H1 (cell line): ENCODE data around the gene FPGS. TPM values are rescaled to one million over a fixed set of nuclear protein-coding genes. Genes with fewer than 3 reads are reported as not detected.

ENCODE experiments used
- CTCF ChIA-PET: fragments of 300-600 bp; sonication (Branson Sonifier 250); formaldehyde crosslinking; loops from one replicate; lab custom pipeline; 2021; ENCODE audit not compliant: partially characterized antibody; lab: Charles Lee
- POLR2A ChIA-PET: fragments of 300-600 bp; sonication (Branson Sonifier 250); formaldehyde crosslinking; loops from one replicate; lab custom pipeline; 2021; ENCODE audit warnings: inconsistent platforms; ENCODE audit not compliant: partially characterized antibody; lab: Charles Lee
- DNase-seq, 2 experiments: peaks; one replicate each; pipeline versions ENCODE4 v3.0.0 to v3.0.0-alpha.2; 2010 to 2022; ENCODE audit warnings: low spot score in 2 of 2, low read depth in 1 of 2, mixed read lengths in 1 of 2
- FAIRE-seq: peaks from 2 replicates; lab custom pipeline; 2011; peaks lifted over from hg19 to GRCh38; lab: Jason Lieb, UNC
- H2AFZ ChIP-seq: 2 replicates; pipeline ENCODE4 v1.8.1; 2012; ENCODE audit warnings: low read length, inconsistent platforms
- H2AK5ac ChIP-seq: 2 replicates; pipeline ENCODE4 v1.6.1; 2013; ENCODE audit warnings: low read depth, low read length
- H2BK120ac ChIP-seq: replicated peaks from 2 replicates; pipeline ENCODE3; 2013; ENCODE audit warnings: low read depth, low read length, inconsistent platforms
- H2BK12ac ChIP-seq: 2 replicates; pipeline ENCODE4 v1.6.1; 2013; ENCODE audit warnings: low read depth, low read length
- H2BK15ac ChIP-seq: 2 replicates; pipeline ENCODE4 v1.6.1; 2013; ENCODE audit warnings: low read length
- H2BK20ac ChIP-seq: 2 replicates; pipeline ENCODE4 v1.6.1; 2013; ENCODE audit warnings: low read length
- H2BK5ac ChIP-seq: 2 replicates; pipeline ENCODE4 v1.6.1; 2013; ENCODE audit warnings: low read depth, low read length
- H3K14ac ChIP-seq: 2 replicates; pipeline ENCODE4 v1.6.1; 2013; ENCODE audit warnings: inconsistent platforms; ENCODE audit not compliant: insufficient read length
- H3K18ac ChIP-seq: 2 replicates; pipeline ENCODE4 v1.6.1; 2013; ENCODE audit warnings: low read length; ENCODE audit errors: extremely low read depth
- H3K23ac ChIP-seq: 2 replicates; pipeline ENCODE4 v1.6.1; 2013; ENCODE audit warnings: inconsistent platforms; ENCODE audit not compliant: insufficient read length
- H3K23me2 ChIP-seq: 2 replicates; pipeline ENCODE4 v1.6.1; 2013; ENCODE audit warnings: low read depth, low read length
- H3K27ac ChIP-seq: 2 replicates; pipeline ENCODE4 v1.6.1; 2011; ENCODE audit warnings: low read depth, low read length, inconsistent platforms
- H3K27me3 ChIP-seq, 4 experiments: replicated peaks in 1 of 4; 1 replicate in 1 of 4; 2 replicates in 3 of 4; pipeline versions ENCODE4 v1.6.1 to v1.8.1; 2011 to 2013; ENCODE audit warnings: low read length in 3 of 4, mild to moderate bottlenecking in 3 of 4, inconsistent platforms in 2 of 4, mixed read lengths in 2 of 4, moderate library complexity in 1 of 4; ENCODE audit not compliant: control insufficient read depth in 3 of 4, insufficient read depth in 3 of 4; ENCODE audit errors: extremely low read depth in 1 of 4
- H3K36me3 ChIP-seq, 4 experiments: 2 replicates each; pipeline versions ENCODE4 v1.6.1 to v1.8.1; 2011 to 2013; ENCODE audit warnings: mild to moderate bottlenecking in 4 of 4, low read length in 3 of 4, moderate library complexity in 2 of 4, control low read depth in 1 of 4, inconsistent platforms in 1 of 4; ENCODE audit not compliant: insufficient read depth in 4 of 4, control insufficient read depth in 2 of 4
- H3K4ac ChIP-seq: replicated peaks from 2 replicates; pipeline ENCODE3; 2013; ENCODE audit warnings: low read length, low read depth, mixed read lengths, inconsistent platforms; ENCODE audit not compliant: insufficient read length
- H3K4me1 ChIP-seq, 4 experiments: replicated peaks in 1 of 4; 1 replicate in 1 of 4; 2 replicates in 3 of 4; pipeline versions ENCODE4 v1.6.1 to v1.8.1; 2011 to 2013; ENCODE audit warnings: low read length in 3 of 4, inconsistent platforms in 2 of 4, mixed read lengths in 1 of 4; ENCODE audit not compliant: insufficient read depth in 4 of 4, control insufficient read depth in 3 of 4
- H3K4me2 ChIP-seq, 2 experiments: 2 replicates each; pipeline versions ENCODE4 v1.6.1 to v1.8.1; 2011 to 2013; ENCODE audit warnings: low read depth in 2 of 2, low read length in 2 of 2, control low read depth in 1 of 2, inconsistent platforms in 1 of 2, mild to moderate bottlenecking in 1 of 2; ENCODE audit not compliant: insufficient read depth in 1 of 2
- H3K4me3 ChIP-seq, 4 experiments: fragments of 200-600, 300-600 bp in 1 of 4; sonication (generic), shearing (Covaris generic), sonication (Bioruptor Twin) in 1 of 4; 2 replicates each; pipeline versions ENCODE4 v1.5.1 to v1.8.1; 2011 to 2016; ENCODE audit warnings: low read length in 4 of 4, low read depth in 3 of 4, control low read depth in 2 of 4, inconsistent platforms in 2 of 4, mild to moderate bottlenecking in 2 of 4, mixed read lengths in 1 of 4, moderate library complexity in 1 of 4; ENCODE audit not compliant: insufficient read depth in 2 of 4; ENCODE audit errors: extremely low read depth in 1 of 4
- H3K56ac ChIP-seq: replicated peaks from 2 replicates; pipeline ENCODE3; 2013; ENCODE audit warnings: low read depth, mild to moderate bottlenecking, mixed read lengths, low read length, inconsistent platforms; ENCODE audit not compliant: insufficient read length
- H3K79me1 ChIP-seq: 2 replicates; pipeline ENCODE4 v1.6.1; 2013; ENCODE audit warnings: low read depth, low read length, control low read depth
- H3K79me2 ChIP-seq, 2 experiments: 2 replicates each; pipeline versions ENCODE4 v1.6.1 to v1.8.1; 2012 to 2013; ENCODE audit warnings: low read length in 2 of 2, mild to moderate bottlenecking in 2 of 2, inconsistent platforms in 1 of 2; ENCODE audit not compliant: insufficient read depth in 2 of 2, control insufficient read depth in 1 of 2
- H3K9ac ChIP-seq, 4 experiments: replicated peaks in 1 of 4; 1 replicate in 1 of 4; 2 replicates in 3 of 4; pipeline versions ENCODE4 v1.6.1 to v1.8.1; 2011 to 2013; ENCODE audit warnings: low read depth in 3 of 4, low read length in 3 of 4, control low read depth in 2 of 4, mild to moderate bottlenecking in 2 of 4, moderate library complexity in 2 of 4, inconsistent platforms in 1 of 4; ENCODE audit errors: extremely low read depth in 1 of 4
- H3K9me3 ChIP-seq, 2 experiments: 2 replicates each; pipeline versions ENCODE4 v1.6.1 to v1.8.1; 2012 to 2013; ENCODE audit warnings: mild to moderate bottlenecking in 2 of 2, moderate library complexity in 2 of 2, control low read depth in 1 of 2, inconsistent platforms in 1 of 2, low read depth in 1 of 2, low read length in 1 of 2, mixed read lengths in 1 of 2; ENCODE audit not compliant: insufficient read depth in 2 of 2
- H4K20me1 ChIP-seq, 2 experiments: replicated peaks in 1 of 2; 2 replicates each; pipeline versions ENCODE3 to v1.8.1; 2011 to 2013; ENCODE audit warnings: inconsistent platforms in 2 of 2, low read length in 2 of 2, mild to moderate bottlenecking in 1 of 2; ENCODE audit not compliant: insufficient read depth in 2 of 2, control insufficient read depth in 1 of 2
- H4K5ac ChIP-seq: 2 replicates; pipeline ENCODE4 v1.6.1; 2013; ENCODE audit warnings: low read length, low read depth, mixed read lengths, inconsistent platforms; ENCODE audit not compliant: insufficient read length
- H4K8ac ChIP-seq: 2 replicates; pipeline ENCODE4 v1.8.0; 2013; ENCODE audit warnings: mild to moderate bottlenecking, moderate library complexity, low read length, inconsistent platforms; ENCODE audit not compliant: insufficient read depth; ENCODE audit errors: extremely low read depth
- H4K91ac ChIP-seq: replicated peaks from 2 replicates; pipeline ENCODE3; 2013; ENCODE audit warnings: low read length, mixed read lengths, inconsistent platforms; ENCODE audit not compliant: insufficient read length
- CHD1 ChIP-seq: IDR thresholded peaks from 2 replicates; pipeline ENCODE4 v1.6.1; 2012; ENCODE audit warnings: low read depth, low read length, improper control_type of control experiment
- CHD2 ChIP-seq: IDR thresholded peaks from 2 replicates; pipeline ENCODE4 v1.6.1; 2012; ENCODE audit warnings: low read length, improper control_type of control experiment
- EZH2 ChIP-seq: fragments of 200-600 bp; sonication (generic); IDR thresholded peaks from 2 replicates; pipeline ENCODE4 v1.7.1; 2012; ENCODE audit warnings: low read depth, mild to moderate bottlenecking, moderate library complexity, low read length, inconsistent platforms; ENCODE audit not compliant: severe bottlenecking
- JUN ChIP-seq: IDR thresholded peaks from 2 replicates; pipeline ENCODE4 v1.6.1; 2011; ENCODE audit warnings: low read depth, mild to moderate bottlenecking, improper control_type of control experiment, low read length
- KDM1A ChIP-seq: fragments of 200-600, 300-600 bp; sonication (generic); IDR thresholded peaks from 2 replicates; pipeline ENCODE4 v1.7.1; 2016; ENCODE audit warnings: mild to moderate bottlenecking, low read length, borderline replicate concordance
- PHF8 ChIP-seq: fragments of 200-600 bp; sonication (generic); conservative IDR thresholded peaks from 2 replicates; pipeline ENCODE4 v1.7.1; 2012; ENCODE audit warnings: low read depth, mild to moderate bottlenecking, inconsistent platforms, low read length, moderate library complexity
- POLR2AphosphoS5 ChIP-seq: IDR thresholded peaks from 2 replicates; pipeline ENCODE4 v1.6.1; 2011; ENCODE audit warnings: low read depth, low read length
- RNF2 ChIP-seq: fragments of 200-900, 300-1000 bp; sonication (generic); IDR thresholded peaks from 2 replicates; pipeline ENCODE4 v1.7.1; 2016; ENCODE audit warnings: borderline replicate concordance, low read depth, mild to moderate bottlenecking, antibody characterized with exemption, low read length; ENCODE audit not compliant: poor library complexity, severe bottlenecking; ENCODE audit errors: missing control alignments
- SAP30 ChIP-seq: fragments of 300-600 bp; sonication (generic); IDR thresholded peaks from 2 replicates; pipeline ENCODE4 v1.7.1; 2012; ENCODE audit warnings: low read length, moderate library complexity, mild to moderate bottlenecking, inconsistent platforms; ENCODE audit not compliant: insufficient read depth, insufficient replicate concordance
- SP2 ChIP-seq: IDR thresholded peaks from 2 replicates; pipeline ENCODE4 v1.6.1; 2012; ENCODE audit warnings: mild to moderate bottlenecking, low read length, inconsistent platforms
- ZNF274 ChIP-seq: IDR thresholded peaks from 2 replicates; pipeline ENCODE4 v1.7.0; 2012; ENCODE audit warnings: low read length, borderline replicate concordance; ENCODE audit errors: extremely low read depth
- WGBS, 2 experiments: shearing (Covaris generic) in 1 of 2; methylation state at CpG; one replicate each; pipeline versions ENCODE4 v1.1.6 to v1.1.7; 2013 to 2015; ENCODE audit warnings: low lambda C conversion rate in 2 of 2, mixed read lengths in 2 of 2, inconsistent platforms in 1 of 2, low coverage in 1 of 2, missing lambda C conversion rate in 1 of 2; ENCODE audit not compliant: insufficient replicate concordance in 2 of 2, insufficient coverage in 1 of 2, insufficient read length in 1 of 2; ENCODE audit errors: extremely low coverage in 1 of 2, missing lambda C conversion rate in 1 of 2; 5-methylcytosine and 5-hydroxymethylcytosine counted together
- polyA plus RNA-seq, 7 experiments: library from polyadenylated mRNA; depleted of rRNA in 3 of 7; stranded (reverse) in 5 of 7; unstranded in 2 of 7; fragments of >200 nt in 5 of 7; fragments of 200-250 nt in 2 of 7; gene quantifications; 1 replicate in 5 of 7; 2 replicates in 1 of 7; 4 replicates in 1 of 7; pipeline versions ENCODE4 v1.2.1 to v1.2.3, GENCODE V29; 2011 to 2013; ENCODE audit warnings: missing spikeins in 2 of 7, mixed read lengths in 2 of 7
- total RNA-seq: library from RNA; stranded (reverse); fragmentation: NEBNext Ultra II Directional; extraction: Animal tissue kit (Norgen Biotek cat#: 25700); gene quantifications from 2 replicates; pipeline ENCODE4 v1.2.1, GENCODE V29; 2021
- TF ChIP-seq, protein P1 (sequence below): IDR thresholded peaks from 2 replicates; pipeline ENCODE4 v1.6.1; 2011; ENCODE audit warnings: low read length, improper control_type of control experiment

Gene FPGS
- total and polyA plus RNA-seq, 2 of the 8 experiments (the other 6 are each of a cell fraction or from before 2014, with no cell fraction given) = 62.4 to 83.0 TPM

GRCh38 chr9:127855522-127855921 is 52.8 kb downstream of the FPGS start:
- Histone ChIP-seq H3K56ac (no peak overlapping the region), H3K79me2 (no peaks in the 10 kb centered on the region), H3K36me3 (no peaks in the 10 kb centered on the region), H2BK5ac (no peak overlapping the region), H3K27me3 (no peaks in the 10 kb centered on the region), H3K9me3 (no peaks in the 10 kb centered on the region), H4K8ac (0 out of 2 replicates have a peak overlapping the region, but pooled peaks have one; percentile 3), H2BK120ac (no peak overlapping the region), H3K9ac (no peak overlapping the region), H4K20me1 (no peaks in the 10 kb centered on the region), H2BK15ac (no peak overlapping the region), H3K4me2 (no peak overlapping the region), H3K79me1 (no peaks in the 10 kb centered on the region), H3K14ac (no peak overlapping the region), H2AK5ac (no peak overlapping the region; the same call in 1 of the 2 replicates), H3K27ac (no peak overlapping the region), H2BK12ac (no peak overlapping the region), H3K18ac (no peak overlapping the region), H3K4me1 (peaks cover 0 to 10% (median 6%) of the 10 kb centered on the region in 4 experiments; a peak in 5 of 7 replicates), H3K4ac (no peak overlapping the region), H3K4me3 (no peak overlapping the region), H3K23ac (no peak overlapping the region), H4K5ac (no peak overlapping the region), H3K23me2 (no peaks in the 10 kb centered on the region; the same call in 1 of the 2 replicates), H2AFZ (no peak overlapping the region), H4K91ac (no peak overlapping the region), H2BK20ac (no peak overlapping the region)
- POLR2A ChIA-PET = interaction anchor here (1.0 to 3.2 kb wide), 10 partner anchors 8 to 70 kb away, joined by 3 to 16 read pairs (median 4); partner anchors contain the start of genes AK1 and CDK9
- no peak for DNase-seq
- CTCF ChIA-PET = interaction anchor here (0.9 to 6.6 kb wide), 12 partner anchors 9 to 262 kb away, joined by 3 to 50 read pairs (median 5); partner anchors contain the start of gene TOR2A
- 88% methylated on average over 5 of the region's 5 CpGs; no CpG with 5 or more reads in 1 of the 2 experiments for WGBS, 2 experiments
- no peak for FAIRE-seq
- TF ChIP-seq KDM1A (no peak), CHD1 (no peak), PHF8 (no peak), POLR2AphosphoS5 (no peak), SP2 (no peak), RNF2 (no peak), JUN (no peak), CHD2 (no peak), SAP30 (no peak), ZNF274 (no peak), EZH2 (no peak)
- TF ChIP-seq, protein P1, sequence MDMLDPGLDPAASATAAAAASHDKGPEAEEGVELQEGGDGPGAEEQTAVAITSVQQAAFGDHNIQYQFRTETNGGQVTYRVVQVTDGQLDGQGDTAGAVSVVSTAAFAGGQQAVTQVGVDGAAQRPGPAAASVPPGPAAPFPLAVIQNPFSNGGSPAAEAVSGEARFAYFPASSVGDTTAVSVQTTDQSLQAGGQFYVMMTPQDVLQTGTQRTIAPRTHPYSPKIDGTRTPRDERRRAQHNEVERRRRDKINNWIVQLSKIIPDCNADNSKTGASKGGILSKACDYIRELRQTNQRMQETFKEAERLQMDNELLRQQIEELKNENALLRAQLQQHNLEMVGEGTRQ = no peak
